ENCODE data around the gene CCNG1. TPM values are rescaled to one million over a fixed set of nuclear protein-coding genes. Genes with fewer than 3 reads are reported as not detected.

CCNG1 gene, protein sequence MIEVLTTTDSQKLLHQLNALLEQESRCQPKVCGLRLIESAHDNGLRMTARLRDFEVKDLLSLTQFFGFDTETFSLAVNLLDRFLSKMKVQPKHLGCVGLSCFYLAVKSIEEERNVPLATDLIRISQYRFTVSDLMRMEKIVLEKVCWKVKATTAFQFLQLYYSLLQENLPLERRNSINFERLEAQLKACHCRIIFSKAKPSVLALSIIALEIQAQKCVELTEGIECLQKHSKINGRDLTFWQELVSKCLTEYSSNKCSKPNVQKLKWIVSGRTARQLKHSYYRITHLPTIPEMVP
- 174 and 290 TPM in 2 replicates for total RNA-seq

DNA sequence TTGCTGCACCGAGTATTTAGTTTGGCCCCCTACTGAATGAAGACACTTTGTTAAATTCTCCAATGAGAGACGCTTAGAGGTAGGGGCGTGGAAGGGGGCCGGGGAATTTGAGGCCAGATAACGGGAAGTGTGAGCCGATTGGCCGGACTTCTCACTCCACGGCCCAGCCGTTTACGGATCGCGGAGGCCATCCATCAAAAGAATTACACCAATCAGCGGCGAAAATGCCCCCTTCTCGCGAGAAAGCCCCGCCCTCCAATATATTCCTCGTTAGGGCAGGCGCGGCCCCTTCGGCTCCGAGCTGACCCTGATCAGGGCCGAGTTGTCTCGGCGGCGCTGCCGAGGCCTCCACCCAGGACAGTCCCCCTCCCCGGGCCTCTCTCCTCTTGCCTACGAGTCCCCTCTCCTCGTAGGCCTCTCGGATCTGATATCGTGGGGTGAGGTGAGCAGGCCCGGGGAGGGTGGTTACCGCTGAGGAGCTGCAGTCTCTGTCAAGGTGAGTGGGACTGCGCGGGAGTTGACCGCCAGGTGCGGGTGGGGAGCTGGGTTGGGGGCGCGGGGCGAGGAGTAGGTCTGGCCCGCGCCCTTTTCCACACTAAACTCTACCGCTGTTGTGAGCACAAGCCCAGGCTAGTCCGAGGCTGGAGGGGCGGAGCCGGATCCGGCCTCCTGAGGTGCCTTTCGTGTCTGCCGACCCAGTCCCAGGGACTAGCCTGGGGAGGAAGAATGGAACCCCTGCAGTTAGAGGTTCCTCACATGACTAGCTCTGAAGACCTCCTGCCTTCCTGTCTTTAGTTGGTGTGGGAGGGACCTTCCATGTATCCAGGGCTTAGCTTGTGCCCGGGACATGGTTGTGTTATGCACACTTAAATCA lies at the start of gene CCNG1:
Gene CCNG1 (plus strand): TSS at position 287 of the 874 bp plus-strand sequence. CDS start 1,662 bp downstream, outside the sequence.

GRCh38 chr5:163459819-163460561 lies 22.6 kb downstream of the CCNG1 start, which contains the start of gene NUDCD2:
Gene NUDCD2, minus strand, starts transcription at chr5:163460102. Its CDS starts 52 bp downstream, at chr5:163460050.

GRCh38 chr5:163460562-163461171 lies 23.3 kb downstream of the CCNG1 start, which contains the start of gene HMMR:
Gene HMMR, plus strand, starts transcription at chr5:163460632. Its CDS starts 61 bp downstream, at chr5:163460693.

Small RNAs within 50 kb of the gene (small RNA-seq; reads per million reads assigned to genes)
- not detected for gene AC008723.1

Other genes with a start within 250 kb of the CCNG1 start
- 1.6 and 2.0 TPM in 2 replicates for gene NUDCD2, start 22.5 kb downstream of the CCNG1 start, total RNA-seq
- 3.5 and 8.6 TPM in 2 replicates for gene HMMR, start 23.0 kb downstream of the CCNG1 start, total RNA-seq
- 34.9 and 42.5 TPM in 2 replicates for gene MAT2B, start 68.0 kb downstream of the CCNG1 start, total RNA-seq